H1 (cell line): ENCODE results near the gene KRT5. TPM values are rescaled to one million over a fixed set of nuclear protein-coding genes. Genes with fewer than 3 reads are reported as not detected.

Source experiments
- CTCF ChIA-PET: fragments of 300-600 bp; sonication (Branson Sonifier 250); formaldehyde crosslinking; loops from one replicate; lab custom pipeline; 2021; ENCODE audit not compliant: partially characterized antibody; lab: Charles Lee
- POLR2A ChIA-PET: fragments of 300-600 bp; sonication (Branson Sonifier 250); formaldehyde crosslinking; loops from one replicate; lab custom pipeline; 2021; ENCODE audit warnings: inconsistent platforms; ENCODE audit not compliant: partially characterized antibody; lab: Charles Lee
- DNase-seq, 2 experiments: peaks; one replicate each; pipeline versions ENCODE4 v3.0.0 to v3.0.0-alpha.2; 2010 to 2022; ENCODE audit warnings: low spot score in 2 of 2, low read depth in 1 of 2, mixed read lengths in 1 of 2
- FAIRE-seq: peaks from 2 replicates; lab custom pipeline; 2011; peaks lifted over from hg19 to GRCh38; lab: Jason Lieb, UNC
- H2AFZ ChIP-seq: 2 replicates; pipeline ENCODE4 v1.8.1; 2012; ENCODE audit warnings: low read length, inconsistent platforms
- H2AK5ac ChIP-seq: 2 replicates; pipeline ENCODE4 v1.6.1; 2013; ENCODE audit warnings: low read depth, low read length
- H2BK120ac ChIP-seq: replicated peaks from 2 replicates; pipeline ENCODE3; 2013; ENCODE audit warnings: low read depth, low read length, inconsistent platforms
- H2BK12ac ChIP-seq: 2 replicates; pipeline ENCODE4 v1.6.1; 2013; ENCODE audit warnings: low read depth, low read length
- H2BK15ac ChIP-seq: 2 replicates; pipeline ENCODE4 v1.6.1; 2013; ENCODE audit warnings: low read length
- H2BK20ac ChIP-seq: 2 replicates; pipeline ENCODE4 v1.6.1; 2013; ENCODE audit warnings: low read length
- H2BK5ac ChIP-seq: 2 replicates; pipeline ENCODE4 v1.6.1; 2013; ENCODE audit warnings: low read depth, low read length
- H3K14ac ChIP-seq: 2 replicates; pipeline ENCODE4 v1.6.1; 2013; ENCODE audit warnings: inconsistent platforms; ENCODE audit not compliant: insufficient read length
- H3K18ac ChIP-seq: 2 replicates; pipeline ENCODE4 v1.6.1; 2013; ENCODE audit warnings: low read length; ENCODE audit errors: extremely low read depth
- H3K23ac ChIP-seq: 2 replicates; pipeline ENCODE4 v1.6.1; 2013; ENCODE audit warnings: inconsistent platforms; ENCODE audit not compliant: insufficient read length
- H3K23me2 ChIP-seq: 2 replicates; pipeline ENCODE4 v1.6.1; 2013; ENCODE audit warnings: low read depth, low read length
- H3K27ac ChIP-seq: 2 replicates; pipeline ENCODE4 v1.6.1; 2011; ENCODE audit warnings: low read depth, low read length, inconsistent platforms
- H3K27me3 ChIP-seq, 4 experiments: replicated peaks in 1 of 4; 1 replicate in 1 of 4; 2 replicates in 3 of 4; pipeline versions ENCODE4 v1.6.1 to v1.8.1; 2011 to 2013; ENCODE audit warnings: low read length in 3 of 4, mild to moderate bottlenecking in 3 of 4, inconsistent platforms in 2 of 4, mixed read lengths in 2 of 4, moderate library complexity in 1 of 4; ENCODE audit not compliant: control insufficient read depth in 3 of 4, insufficient read depth in 3 of 4; ENCODE audit errors: extremely low read depth in 1 of 4
- H3K36me3 ChIP-seq, 4 experiments: 2 replicates each; pipeline versions ENCODE4 v1.6.1 to v1.8.1; 2011 to 2013; ENCODE audit warnings: mild to moderate bottlenecking in 4 of 4, low read length in 3 of 4, moderate library complexity in 2 of 4, control low read depth in 1 of 4, inconsistent platforms in 1 of 4; ENCODE audit not compliant: insufficient read depth in 4 of 4, control insufficient read depth in 2 of 4
- H3K4ac ChIP-seq: replicated peaks from 2 replicates; pipeline ENCODE3; 2013; ENCODE audit warnings: low read length, low read depth, mixed read lengths, inconsistent platforms; ENCODE audit not compliant: insufficient read length
- H3K4me1 ChIP-seq, 4 experiments: replicated peaks in 1 of 4; 1 replicate in 1 of 4; 2 replicates in 3 of 4; pipeline versions ENCODE4 v1.6.1 to v1.8.1; 2011 to 2013; ENCODE audit warnings: low read length in 3 of 4, inconsistent platforms in 2 of 4, mixed read lengths in 1 of 4; ENCODE audit not compliant: insufficient read depth in 4 of 4, control insufficient read depth in 3 of 4
- H3K4me2 ChIP-seq, 2 experiments: 2 replicates each; pipeline versions ENCODE4 v1.6.1 to v1.8.1; 2011 to 2013; ENCODE audit warnings: low read depth in 2 of 2, low read length in 2 of 2, control low read depth in 1 of 2, inconsistent platforms in 1 of 2, mild to moderate bottlenecking in 1 of 2; ENCODE audit not compliant: insufficient read depth in 1 of 2
- H3K4me3 ChIP-seq, 4 experiments: fragments of 200-600, 300-600 bp in 1 of 4; sonication (generic), shearing (Covaris generic), sonication (Bioruptor Twin) in 1 of 4; 2 replicates each; pipeline versions ENCODE4 v1.5.1 to v1.8.1; 2011 to 2016; ENCODE audit warnings: low read length in 4 of 4, low read depth in 3 of 4, control low read depth in 2 of 4, inconsistent platforms in 2 of 4, mild to moderate bottlenecking in 2 of 4, mixed read lengths in 1 of 4, moderate library complexity in 1 of 4; ENCODE audit not compliant: insufficient read depth in 2 of 4; ENCODE audit errors: extremely low read depth in 1 of 4
- H3K56ac ChIP-seq: replicated peaks from 2 replicates; pipeline ENCODE3; 2013; ENCODE audit warnings: low read depth, mild to moderate bottlenecking, mixed read lengths, low read length, inconsistent platforms; ENCODE audit not compliant: insufficient read length
- H3K79me1 ChIP-seq: 2 replicates; pipeline ENCODE4 v1.6.1; 2013; ENCODE audit warnings: low read depth, low read length, control low read depth
- H3K79me2 ChIP-seq, 2 experiments: 2 replicates each; pipeline versions ENCODE4 v1.6.1 to v1.8.1; 2012 to 2013; ENCODE audit warnings: low read length in 2 of 2, mild to moderate bottlenecking in 2 of 2, inconsistent platforms in 1 of 2; ENCODE audit not compliant: insufficient read depth in 2 of 2, control insufficient read depth in 1 of 2
- H3K9ac ChIP-seq, 4 experiments: replicated peaks in 1 of 4; 1 replicate in 1 of 4; 2 replicates in 3 of 4; pipeline versions ENCODE4 v1.6.1 to v1.8.1; 2011 to 2013; ENCODE audit warnings: low read depth in 3 of 4, low read length in 3 of 4, control low read depth in 2 of 4, mild to moderate bottlenecking in 2 of 4, moderate library complexity in 2 of 4, inconsistent platforms in 1 of 4; ENCODE audit errors: extremely low read depth in 1 of 4
- H3K9me3 ChIP-seq, 2 experiments: 2 replicates each; pipeline versions ENCODE4 v1.6.1 to v1.8.1; 2012 to 2013; ENCODE audit warnings: mild to moderate bottlenecking in 2 of 2, moderate library complexity in 2 of 2, control low read depth in 1 of 2, inconsistent platforms in 1 of 2, low read depth in 1 of 2, low read length in 1 of 2, mixed read lengths in 1 of 2; ENCODE audit not compliant: insufficient read depth in 2 of 2
- H4K20me1 ChIP-seq, 2 experiments: replicated peaks in 1 of 2; 2 replicates each; pipeline versions ENCODE3 to v1.8.1; 2011 to 2013; ENCODE audit warnings: inconsistent platforms in 2 of 2, low read length in 2 of 2, mild to moderate bottlenecking in 1 of 2; ENCODE audit not compliant: insufficient read depth in 2 of 2, control insufficient read depth in 1 of 2
- H4K5ac ChIP-seq: 2 replicates; pipeline ENCODE4 v1.6.1; 2013; ENCODE audit warnings: low read length, low read depth, mixed read lengths, inconsistent platforms; ENCODE audit not compliant: insufficient read length
- H4K8ac ChIP-seq: 2 replicates; pipeline ENCODE4 v1.8.0; 2013; ENCODE audit warnings: mild to moderate bottlenecking, moderate library complexity, low read length, inconsistent platforms; ENCODE audit not compliant: insufficient read depth; ENCODE audit errors: extremely low read depth
- H4K91ac ChIP-seq: replicated peaks from 2 replicates; pipeline ENCODE3; 2013; ENCODE audit warnings: low read length, mixed read lengths, inconsistent platforms; ENCODE audit not compliant: insufficient read length
- ASH2L ChIP-seq: fragments of 200-600, 300-600 bp; sonication (generic); IDR thresholded peaks from one replicate; pipeline ENCODE4 v1.7.1; 2017; ENCODE audit warnings: low read length
- BCL11A ChIP-seq, 2 experiments: IDR thresholded peaks; one replicate each; pipeline ENCODE4 v1.6.1; 2011; ENCODE audit warnings: low read depth in 2 of 2, low read length in 2 of 2, mild to moderate bottlenecking in 2 of 2
- CHD2 ChIP-seq: IDR thresholded peaks from 2 replicates; pipeline ENCODE4 v1.6.1; 2012; ENCODE audit warnings: low read length, improper control_type of control experiment
- CTBP2 ChIP-seq: IDR thresholded peaks from 2 replicates; pipeline ENCODE4 v1.7.0; 2011; ENCODE audit warnings: borderline replicate concordance, mild to moderate bottlenecking, moderate library complexity, mixed read lengths, low read length; ENCODE audit not compliant: insufficient read depth, insufficient read length
- GTF2F1 ChIP-seq: IDR thresholded peaks from 2 replicates; pipeline ENCODE4 v1.6.1; 2012; ENCODE audit warnings: low read depth, low read length, improper control_type of control experiment, borderline replicate concordance
- PHF8 ChIP-seq: fragments of 200-600 bp; sonication (generic); conservative IDR thresholded peaks from 2 replicates; pipeline ENCODE4 v1.7.1; 2012; ENCODE audit warnings: low read depth, mild to moderate bottlenecking, inconsistent platforms, low read length, moderate library complexity
- POLR2AphosphoS5 ChIP-seq: IDR thresholded peaks from 2 replicates; pipeline ENCODE4 v1.6.1; 2011; ENCODE audit warnings: low read depth, low read length
- RAD21 ChIP-seq, 2 experiments: IDR thresholded peaks in 1 of 2; conservative IDR thresholded peaks in 1 of 2; 2 replicates each; pipeline ENCODE4 v1.6.1; 2011; ENCODE audit warnings: low read depth in 2 of 2, low read length in 2 of 2, improper control_type of control experiment in 1 of 2, inconsistent platforms in 1 of 2, mild to moderate bottlenecking in 1 of 2, moderate library complexity in 1 of 2
- SIN3A ChIP-seq, 2 experiments: IDR thresholded peaks in 1 of 2; conservative IDR thresholded peaks in 1 of 2; 2 replicates each; pipeline ENCODE4 v1.6.1; 2011 to 2012; ENCODE audit warnings: low read length in 2 of 2, improper control_type of control experiment in 1 of 2, low read depth in 1 of 2, mild to moderate bottlenecking in 1 of 2
- SIX5 ChIP-seq: IDR thresholded peaks from 2 replicates; pipeline ENCODE4 v1.6.1; 2011; ENCODE audit warnings: mild to moderate bottlenecking, low read depth, low read length
- SP2 ChIP-seq: IDR thresholded peaks from 2 replicates; pipeline ENCODE4 v1.6.1; 2012; ENCODE audit warnings: mild to moderate bottlenecking, low read length, inconsistent platforms
- WGBS, 2 experiments: shearing (Covaris generic) in 1 of 2; methylation state at CpG; one replicate each; pipeline versions ENCODE4 v1.1.6 to v1.1.7; 2013 to 2015; ENCODE audit warnings: low lambda C conversion rate in 2 of 2, mixed read lengths in 2 of 2, inconsistent platforms in 1 of 2, low coverage in 1 of 2, missing lambda C conversion rate in 1 of 2; ENCODE audit not compliant: insufficient replicate concordance in 2 of 2, insufficient coverage in 1 of 2, insufficient read length in 1 of 2; ENCODE audit errors: extremely low coverage in 1 of 2, missing lambda C conversion rate in 1 of 2; 5-methylcytosine and 5-hydroxymethylcytosine counted together
- polyA plus RNA-seq, 7 experiments: library from polyadenylated mRNA; depleted of rRNA in 3 of 7; stranded (reverse) in 5 of 7; unstranded in 2 of 7; fragments of >200 nt in 5 of 7; fragments of 200-250 nt in 2 of 7; gene quantifications; 1 replicate in 5 of 7; 2 replicates in 1 of 7; 4 replicates in 1 of 7; pipeline versions ENCODE4 v1.2.1 to v1.2.3, GENCODE V29; 2011 to 2013; ENCODE audit warnings: missing spikeins in 2 of 7, mixed read lengths in 2 of 7
- total RNA-seq: library from RNA; stranded (reverse); fragmentation: NEBNext Ultra II Directional; extraction: Animal tissue kit (Norgen Biotek cat#: 25700); gene quantifications from 2 replicates; pipeline ENCODE4 v1.2.1, GENCODE V29; 2021
- TF ChIP-seq, protein P1 (sequence below), 3 experiments: IDR thresholded peaks; 1 replicate in 2 of 3; 2 replicates in 1 of 3; pipeline versions ENCODE4 v1.5.1 to v1.6.1; 2011; ENCODE audit warnings: low read length in 3 of 3, mild to moderate bottlenecking in 3 of 3, inconsistent platforms in 2 of 3, low read depth in 1 of 3, moderate library complexity in 1 of 3; ENCODE audit not compliant: insufficient read depth in 1 of 3; ENCODE audit errors: control extremely low read depth in 1 of 3

Gene KRT5
- total and polyA plus RNA-seq, 2 of the 8 experiments (the other 6 are each of a cell fraction or from before 2014, with no cell fraction given), result 0.18 TPM; not detected in 1

DNA sequence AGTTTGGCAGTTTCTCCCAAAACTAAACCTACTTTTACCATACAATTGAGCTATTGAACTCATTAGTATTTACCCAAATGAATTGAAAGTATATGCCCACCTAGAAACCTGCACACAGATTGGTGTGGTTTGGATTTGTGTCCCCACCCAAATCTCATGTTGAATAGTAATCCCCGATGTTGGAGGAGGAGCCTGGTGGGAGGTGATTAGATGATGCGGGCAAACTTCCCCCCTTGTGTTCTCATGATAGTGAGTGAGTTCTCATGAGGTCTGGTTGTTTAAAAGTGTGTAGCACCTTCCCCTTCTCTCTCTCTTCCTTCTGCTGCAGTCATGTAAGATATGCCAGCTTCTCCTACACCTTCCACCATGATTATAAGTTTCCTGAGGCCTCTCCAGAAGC, 42.5 kb downstream of the KRT5 start:
- FAIRE-seq, result no peak
- TF ChIP-seq POLR2AphosphoS5 (no peak), SIX5 (no peak), BCL11A (IDR thresholded peaks at IDR 0.05; ENCODE audit: low read depth in 2 of 2, low read length in 2 of 2) (no peak), CHD2 (no peak), CTBP2 (no peak), RAD21 (IDR thresholded peaks at IDR 0.05 in 1 of 2, conservative IDR thresholded peaks at IDR 0.05 in 1 of 2; ENCODE audit: low read depth in 2 of 2, low read length in 2 of 2) (no peak), SP2 (no peak), GTF2F1 (no peak), ASH2L (no peak), PHF8 (no peak), SIN3A (conservative IDR thresholded peaks at IDR 0.05 in 1 of 2, IDR thresholded peaks at IDR 0.05 in 1 of 2; ENCODE audit: low read depth in 1 of 2, low read length in 2 of 2) (no peak)
- TF ChIP-seq, protein P1, sequence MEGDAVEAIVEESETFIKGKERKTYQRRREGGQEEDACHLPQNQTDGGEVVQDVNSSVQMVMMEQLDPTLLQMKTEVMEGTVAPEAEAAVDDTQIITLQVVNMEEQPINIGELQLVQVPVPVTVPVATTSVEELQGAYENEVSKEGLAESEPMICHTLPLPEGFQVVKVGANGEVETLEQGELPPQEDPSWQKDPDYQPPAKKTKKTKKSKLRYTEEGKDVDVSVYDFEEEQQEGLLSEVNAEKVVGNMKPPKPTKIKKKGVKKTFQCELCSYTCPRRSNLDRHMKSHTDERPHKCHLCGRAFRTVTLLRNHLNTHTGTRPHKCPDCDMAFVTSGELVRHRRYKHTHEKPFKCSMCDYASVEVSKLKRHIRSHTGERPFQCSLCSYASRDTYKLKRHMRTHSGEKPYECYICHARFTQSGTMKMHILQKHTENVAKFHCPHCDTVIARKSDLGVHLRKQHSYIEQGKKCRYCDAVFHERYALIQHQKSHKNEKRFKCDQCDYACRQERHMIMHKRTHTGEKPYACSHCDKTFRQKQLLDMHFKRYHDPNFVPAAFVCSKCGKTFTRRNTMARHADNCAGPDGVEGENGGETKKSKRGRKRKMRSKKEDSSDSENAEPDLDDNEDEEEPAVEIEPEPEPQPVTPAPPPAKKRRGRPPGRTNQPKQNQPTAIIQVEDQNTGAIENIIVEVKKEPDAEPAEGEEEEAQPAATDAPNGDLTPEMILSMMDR (IDR thresholded peaks at IDR 0.05; ENCODE audit: control extremely low read depth in 1 of 3, insufficient read depth in 1 of 3, low read depth in 1 of 3, low read length in 3 of 3), result no peak

More for the DNA sequence above, 42.5 kb downstream of the KRT5 start:
- Histone ChIP-seq H3K56ac (no peak overlapping the region), H3K79me1 (no peaks in the 10 kb centered on the region), H3K79me2 (no peaks in the 10 kb centered on the region), H3K4ac (no peak overlapping the region), H2BK20ac (no peak overlapping the region), H3K23ac (no peak overlapping the region), H3K9ac (no peak overlapping the region), H3K27ac (no peak overlapping the region), H2BK15ac (no peak overlapping the region), H3K4me2 (no peak overlapping the region), H2AK5ac (no peak overlapping the region), H3K18ac (no peak overlapping the region), H2BK5ac (no peak overlapping the region), H3K4me1 (no peaks in the 10 kb centered on the region), H4K91ac (no peak overlapping the region), H4K8ac (no peak overlapping the region), H2BK12ac (no peak overlapping the region), H3K23me2 (no peaks in the 10 kb centered on the region), H3K27me3 (no peaks in the 10 kb centered on the region), H4K5ac (no peak overlapping the region), H2AFZ (no peak overlapping the region), H3K9me3 (no peaks in the 10 kb centered on the region; a peak in 3 of 4 replicates), H4K20me1 (no peaks in the 10 kb centered on the region), H2BK120ac (no peak overlapping the region), H3K36me3 (no peaks in the 10 kb centered on the region), H3K4me3 (no peak overlapping the region), H3K14ac (no peak overlapping the region)
- ChIA-PET POLR2A (no interaction called here), CTCF (interaction anchor here (0.9 to 2.7 kb wide), 6 partner anchors 19 to 264 kb away, joined by 3 to 13 read pairs (median 4); no protein-coding TSS in a partner anchor)
- WGBS, 2 experiments, result 69% methylated on average over 2 of the region's 2 CpGs; no CpG with 5 or more reads in 1 of the 2 experiments
- no peak for DNase-seq
